ENCODE data around the gene CCPG1. TPM values are rescaled to one million over a fixed set of nuclear protein-coding genes. Genes with fewer than 3 reads are reported as not detected.

The CCPG1 gene
- total and polyA plus RNA-seq, 7 donors: 28.3 to 112 (median 70.5) TPM

DNA sequence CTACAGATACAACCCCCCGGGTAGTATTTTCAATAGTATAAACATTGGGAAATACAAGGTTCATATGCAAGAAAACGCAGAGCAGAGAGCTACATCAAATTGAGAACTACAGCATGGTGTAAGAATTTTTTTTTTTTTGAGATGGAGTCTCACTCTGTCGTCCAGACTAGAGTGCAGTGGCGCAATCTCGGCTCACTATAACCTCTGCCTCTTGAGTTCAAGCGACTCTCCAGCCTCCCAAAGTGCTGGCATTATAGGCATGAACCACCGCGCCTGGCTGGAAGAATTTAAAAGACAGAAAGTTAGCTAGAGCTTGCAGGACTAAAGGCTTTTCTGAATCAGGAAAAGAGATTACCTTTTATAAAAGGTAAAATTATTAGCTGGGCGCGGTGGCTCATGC, 47.1 kb downstream of the CCPG1 start:
- no peak for ATAC-seq
- no peak overlapping the region for H3K4me3 ChIP-seq
- WGBS, 3 donors: 90 to 93% (median 92%) methylated on average over 10 of the region's 10 CpGs
- TF ChIP-seq, protein P1, sequence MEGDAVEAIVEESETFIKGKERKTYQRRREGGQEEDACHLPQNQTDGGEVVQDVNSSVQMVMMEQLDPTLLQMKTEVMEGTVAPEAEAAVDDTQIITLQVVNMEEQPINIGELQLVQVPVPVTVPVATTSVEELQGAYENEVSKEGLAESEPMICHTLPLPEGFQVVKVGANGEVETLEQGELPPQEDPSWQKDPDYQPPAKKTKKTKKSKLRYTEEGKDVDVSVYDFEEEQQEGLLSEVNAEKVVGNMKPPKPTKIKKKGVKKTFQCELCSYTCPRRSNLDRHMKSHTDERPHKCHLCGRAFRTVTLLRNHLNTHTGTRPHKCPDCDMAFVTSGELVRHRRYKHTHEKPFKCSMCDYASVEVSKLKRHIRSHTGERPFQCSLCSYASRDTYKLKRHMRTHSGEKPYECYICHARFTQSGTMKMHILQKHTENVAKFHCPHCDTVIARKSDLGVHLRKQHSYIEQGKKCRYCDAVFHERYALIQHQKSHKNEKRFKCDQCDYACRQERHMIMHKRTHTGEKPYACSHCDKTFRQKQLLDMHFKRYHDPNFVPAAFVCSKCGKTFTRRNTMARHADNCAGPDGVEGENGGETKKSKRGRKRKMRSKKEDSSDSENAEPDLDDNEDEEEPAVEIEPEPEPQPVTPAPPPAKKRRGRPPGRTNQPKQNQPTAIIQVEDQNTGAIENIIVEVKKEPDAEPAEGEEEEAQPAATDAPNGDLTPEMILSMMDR (IDR thresholded peaks at IDR 0.05): no peak
- no peaks in the 10 kb centered on the region for H3K4me1 ChIP-seq
- peaks cover 0 to 95% of the 10 kb centered on the region in 2 donors for H3K36me3 ChIP-seq (ENCODE audit: insufficient read depth in 1 of 2, low read depth in 1 of 2)
- intact Hi-C loops (cut with DNase I): no loop called here
- H3K27ac ChIP-seq: no peak overlapping the region
- H3K9me3 ChIP-seq: no peaks in the 10 kb centered on the region
- DNase-seq: no peak
- no peaks in the 10 kb centered on the region for H3K27me3 ChIP-seq (ENCODE audit: insufficient read depth in 3 of 3, low read length in 2 of 3)

DNA sequence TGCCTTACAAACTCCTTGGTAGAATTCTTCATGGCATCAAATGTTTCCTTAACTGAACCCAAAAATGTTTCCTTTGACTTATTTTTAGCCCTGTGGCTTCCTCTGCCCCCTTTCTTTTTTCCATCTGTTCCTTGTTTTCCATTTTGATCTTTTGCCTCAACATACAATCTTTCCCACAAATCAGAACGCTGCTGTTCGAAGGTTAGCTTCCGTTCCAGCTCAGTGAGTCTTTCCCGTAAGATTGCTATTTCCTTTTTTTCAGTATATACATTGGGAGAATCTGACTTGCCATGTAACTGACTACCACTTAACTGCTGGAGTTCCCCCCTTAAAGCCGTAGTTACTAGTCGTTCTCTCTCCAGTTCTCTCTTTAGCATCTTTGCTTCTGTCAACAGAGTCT, 47.9 kb downstream of the CCPG1 start:
- peaks cover 0 to 99% of the 10 kb centered on the region in 2 donors for H3K36me3 ChIP-seq (ENCODE audit: insufficient read depth in 1 of 2, low read depth in 1 of 2)
- no peaks in the 10 kb centered on the region for H3K4me1 ChIP-seq
- H3K9me3 ChIP-seq: no peaks in the 10 kb centered on the region
- intact Hi-C loops (cut with DNase I): no loop called here
- TF ChIP-seq, protein P1 (IDR thresholded peaks at IDR 0.05): no peak
- DNase-seq (no peak), ATAC-seq (no peak)
- H3K27me3 ChIP-seq (ENCODE audit: insufficient read depth in 3 of 3, low read length in 2 of 3): no peaks in the 10 kb centered on the region
- H3K4me3 ChIP-seq: no peak overlapping the region
- no peak overlapping the region for H3K27ac ChIP-seq
- WGBS, 3 donors: 72 to 76% (median 73%) methylated on average over 6 of the region's 6 CpGs

GRCh38 chr15:55358471-55358870, 49.7 kb downstream of the CCPG1 start:
- no peaks in the 10 kb centered on the region for H3K27me3 ChIP-seq (ENCODE audit: insufficient read depth in 3 of 3, low read length in 2 of 3)
- DNase-seq: no peak
- H3K4me3 ChIP-seq: no peak overlapping the region
- H3K27ac ChIP-seq: no peak overlapping the region
- H3K36me3 ChIP-seq (ENCODE audit: insufficient read depth in 1 of 2, low read depth in 1 of 2): peaks cover 0 to 100% of the 10 kb centered on the region in 2 donors
- no peak for ATAC-seq
- no peaks in the 10 kb centered on the region for H3K4me1 ChIP-seq
- intact Hi-C loops (cut with DNase I): no loop called here
- H3K9me3 ChIP-seq: no peaks in the 10 kb centered on the region
- TF ChIP-seq, protein P1 (IDR thresholded peaks at IDR 0.05): no peak

GRCh38 chr15:55357774-55358173, 50.4 kb downstream of the CCPG1 start:
- peaks cover 0 to 98% of the 10 kb centered on the region in 2 donors for H3K36me3 ChIP-seq (ENCODE audit: insufficient read depth in 1 of 2, low read depth in 1 of 2)
- WGBS, 3 donors: 93 to 97% (median 95%) methylated on average over 2 of the region's 2 CpGs

More at GRCh38 chr15:55357774-55358173, 50.4 kb downstream of the CCPG1 start:
- no peak overlapping the region for H3K4me3 ChIP-seq
- no peak for ATAC-seq
- no peak for DNase-seq
- intact Hi-C loops (cut with DNase I): no loop called here
- H3K27ac ChIP-seq: no peak overlapping the region
- H3K4me1 ChIP-seq: no peaks in the 10 kb centered on the region
- H3K27me3 ChIP-seq (ENCODE audit: insufficient read depth in 3 of 3, low read length in 2 of 3): no peaks in the 10 kb centered on the region
- H3K9me3 ChIP-seq: no peaks in the 10 kb centered on the region
- TF ChIP-seq, protein P1 (IDR thresholded peaks at IDR 0.05): no peak
